ENCODE data around the gene C1orf50.
A peak's percentile ranks its signal among the peaks of the same experiment; 100 is the strongest.

The C1orf50 gene

DNA sequence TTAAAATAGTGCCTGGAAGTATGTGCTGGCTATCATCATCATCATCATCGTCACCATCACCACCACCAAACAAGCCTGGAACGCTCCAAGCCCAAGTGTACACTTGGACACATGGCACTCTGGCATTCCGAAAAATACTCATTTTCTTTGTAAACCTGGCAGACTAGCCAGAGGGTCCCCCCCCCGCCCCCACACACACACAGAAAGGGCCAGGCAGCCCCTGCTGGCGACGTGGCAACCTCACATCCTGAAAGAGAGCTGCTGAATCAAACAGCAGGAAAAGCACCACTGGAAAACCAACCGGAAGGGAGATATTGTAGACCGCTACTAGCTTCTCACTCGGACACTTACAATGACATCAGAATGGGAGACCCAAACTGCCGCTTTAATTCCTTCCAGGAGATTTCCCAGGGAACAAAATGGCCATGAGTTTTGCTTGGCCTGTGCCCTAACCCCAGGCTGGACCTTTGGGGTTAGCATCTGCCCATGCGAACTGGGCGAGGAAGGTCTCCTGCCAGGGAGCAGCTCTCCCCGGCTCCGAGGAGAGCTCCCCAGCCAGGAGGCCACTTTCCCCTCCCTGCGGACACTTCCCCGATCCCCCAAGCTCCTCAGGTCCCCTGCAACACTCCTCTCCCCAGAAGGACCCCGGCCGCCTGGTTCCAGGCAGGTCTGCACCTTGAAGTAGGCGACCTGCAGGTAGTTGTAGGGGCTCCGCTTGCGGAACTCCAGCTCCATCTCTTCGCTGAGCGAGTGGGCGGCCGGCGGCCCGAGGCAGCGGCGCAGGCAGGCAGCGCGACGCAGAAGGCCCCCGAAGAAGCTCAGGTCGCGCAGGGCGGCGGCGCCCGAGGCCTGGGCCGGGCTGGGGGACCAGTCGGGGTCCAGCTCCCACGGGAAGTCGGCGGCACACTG lies 963 bp upstream of the C1orf50 start:
- H3K9me3 ChIP-seq, result no peaks in the 10 kb centered on the region
- peaks cover 27 to 33% of the 10 kb centered on the region in 2 experiments for H3K4me1 ChIP-seq (ENCODE audit: control insufficient read depth in 1 of 2, insufficient read depth in 1 of 2, low read depth in 1 of 2, low read length in 1 of 2)
- H3K36me3 ChIP-seq, result peaks cover 5% of the 10 kb centered on the region
- TF ChIP-seq, protein P1, sequence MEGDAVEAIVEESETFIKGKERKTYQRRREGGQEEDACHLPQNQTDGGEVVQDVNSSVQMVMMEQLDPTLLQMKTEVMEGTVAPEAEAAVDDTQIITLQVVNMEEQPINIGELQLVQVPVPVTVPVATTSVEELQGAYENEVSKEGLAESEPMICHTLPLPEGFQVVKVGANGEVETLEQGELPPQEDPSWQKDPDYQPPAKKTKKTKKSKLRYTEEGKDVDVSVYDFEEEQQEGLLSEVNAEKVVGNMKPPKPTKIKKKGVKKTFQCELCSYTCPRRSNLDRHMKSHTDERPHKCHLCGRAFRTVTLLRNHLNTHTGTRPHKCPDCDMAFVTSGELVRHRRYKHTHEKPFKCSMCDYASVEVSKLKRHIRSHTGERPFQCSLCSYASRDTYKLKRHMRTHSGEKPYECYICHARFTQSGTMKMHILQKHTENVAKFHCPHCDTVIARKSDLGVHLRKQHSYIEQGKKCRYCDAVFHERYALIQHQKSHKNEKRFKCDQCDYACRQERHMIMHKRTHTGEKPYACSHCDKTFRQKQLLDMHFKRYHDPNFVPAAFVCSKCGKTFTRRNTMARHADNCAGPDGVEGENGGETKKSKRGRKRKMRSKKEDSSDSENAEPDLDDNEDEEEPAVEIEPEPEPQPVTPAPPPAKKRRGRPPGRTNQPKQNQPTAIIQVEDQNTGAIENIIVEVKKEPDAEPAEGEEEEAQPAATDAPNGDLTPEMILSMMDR (IDR thresholded peaks at IDR 0.05), result peak; percentile 40
- peak overlapping the region; percentile 80 to 83 for H3K4me3 ChIP-seq (ENCODE audit: low read depth in 1 of 2, low read length in 1 of 2)
- H3K27me3 ChIP-seq, result no peaks in the 10 kb centered on the region
- H3K27ac ChIP-seq, result peak overlapping the region; percentile 81

DNA sequence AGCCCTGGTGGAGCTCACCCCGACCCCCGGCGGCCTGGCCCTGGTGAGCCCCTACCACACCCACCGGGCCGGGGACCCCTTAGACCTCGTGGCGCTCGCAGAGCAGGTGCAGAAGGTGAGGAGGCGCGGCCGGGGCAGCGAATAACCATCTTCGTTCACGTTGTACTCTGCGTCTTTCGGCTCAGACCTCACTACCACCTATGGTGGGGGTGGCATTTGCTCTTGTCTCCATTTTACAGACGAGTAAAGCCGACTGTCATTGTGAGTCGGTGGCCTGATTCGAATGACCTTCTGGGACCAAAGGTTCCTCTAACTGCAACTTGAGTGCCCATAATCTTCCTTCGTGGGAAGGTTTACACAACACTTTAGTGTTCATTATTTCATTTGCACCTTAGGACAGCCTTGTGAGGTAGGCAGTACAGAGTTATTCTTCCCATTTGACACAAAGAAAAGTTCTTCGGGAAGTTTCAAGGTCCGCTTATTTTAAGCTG lies 506 bp downstream of the C1orf50 start:
- TF ChIP-seq, protein P1 (IDR thresholded peaks at IDR 0.05), result no peak
- H3K9me3 ChIP-seq, result no peaks in the 10 kb centered on the region
- H3K27ac ChIP-seq, result peak overlapping the region; percentile 81
- H3K4me1 ChIP-seq (ENCODE audit: control insufficient read depth in 1 of 2, insufficient read depth in 1 of 2, low read depth in 1 of 2, low read length in 1 of 2), result peaks cover 27 to 33% of the 10 kb centered on the region in 2 experiments
- H3K27me3 ChIP-seq, result no peaks in the 10 kb centered on the region
- peak overlapping the region; percentile 80 to 83 for H3K4me3 ChIP-seq (ENCODE audit: low read depth in 1 of 2, low read length in 1 of 2)
- H3K36me3 ChIP-seq, result peaks cover 5% of the 10 kb centered on the region

DNA sequence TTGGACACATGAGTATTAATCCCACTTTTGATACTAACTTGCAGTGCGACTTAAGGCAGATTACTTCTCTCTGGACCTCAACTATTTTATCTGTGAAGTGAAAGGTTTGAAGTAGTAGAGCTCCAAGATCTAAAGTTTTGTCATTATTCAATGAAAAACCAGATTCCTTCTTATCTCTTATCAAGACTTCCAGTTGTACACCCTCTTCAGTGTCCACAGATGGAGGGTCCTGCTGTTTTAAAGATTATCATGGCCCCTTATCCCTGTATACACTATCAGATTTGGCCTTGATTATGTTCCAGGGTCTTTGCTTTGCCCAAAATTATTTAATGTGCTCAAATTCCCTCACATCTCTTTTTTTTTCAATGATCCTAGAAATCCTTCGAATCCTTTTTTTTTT lies 1.1 kb downstream of the C1orf50 start:
- H3K9me3 ChIP-seq, result no peaks in the 10 kb centered on the region
- peaks cover 5% of the 10 kb centered on the region for H3K36me3 ChIP-seq
- TF ChIP-seq, protein P1 (IDR thresholded peaks at IDR 0.05), result no peak
- peak overlapping the region in 1 of 2 experiments; percentile 83 for H3K4me3 ChIP-seq (ENCODE audit: low read depth in 1 of 2, low read length in 1 of 2)
- no peak overlapping the region for H3K27ac ChIP-seq
- H3K4me1 ChIP-seq (ENCODE audit: control insufficient read depth in 1 of 2, insufficient read depth in 1 of 2, low read depth in 1 of 2, low read length in 1 of 2), result peaks cover 27 to 33% of the 10 kb centered on the region in 2 experiments
- no peaks in the 10 kb centered on the region for H3K27me3 ChIP-seq

DNA sequence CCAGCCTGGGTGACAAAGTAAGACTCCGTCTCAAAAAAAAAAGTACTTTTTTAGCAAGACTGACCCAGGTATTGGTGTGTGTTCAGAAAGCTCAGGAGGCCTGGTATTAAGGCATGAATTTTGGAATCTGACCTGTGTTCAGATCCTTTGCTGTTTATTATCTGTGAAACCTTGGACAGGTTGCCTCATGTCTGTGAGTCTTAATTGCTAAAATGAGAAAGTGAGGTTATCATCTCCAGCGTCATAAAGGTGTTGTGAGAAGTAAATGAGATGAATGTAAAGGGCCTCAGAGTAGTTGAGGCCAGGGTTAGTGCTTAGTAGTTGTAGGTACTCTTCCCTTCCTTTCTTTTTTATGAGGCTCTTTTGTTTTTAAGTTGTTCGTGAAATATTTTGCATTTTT lies 2.8 kb downstream of the C1orf50 start:
- H3K9me3 ChIP-seq, result no peaks in the 10 kb centered on the region
- TF ChIP-seq, protein P1 (IDR thresholded peaks at IDR 0.05), result no peak
- H3K27ac ChIP-seq, result no peak overlapping the region
- no peaks in the 10 kb centered on the region for H3K27me3 ChIP-seq
- H3K4me3 ChIP-seq (ENCODE audit: low read depth in 1 of 2, low read length in 1 of 2), result no peak overlapping the region
- H3K36me3 ChIP-seq, result peaks cover 21% of the 10 kb centered on the region
- peaks cover 27 to 31% of the 10 kb centered on the region in 2 experiments for H3K4me1 ChIP-seq (ENCODE audit: control insufficient read depth in 1 of 2, insufficient read depth in 1 of 2, low read depth in 1 of 2, low read length in 1 of 2)

DNA sequence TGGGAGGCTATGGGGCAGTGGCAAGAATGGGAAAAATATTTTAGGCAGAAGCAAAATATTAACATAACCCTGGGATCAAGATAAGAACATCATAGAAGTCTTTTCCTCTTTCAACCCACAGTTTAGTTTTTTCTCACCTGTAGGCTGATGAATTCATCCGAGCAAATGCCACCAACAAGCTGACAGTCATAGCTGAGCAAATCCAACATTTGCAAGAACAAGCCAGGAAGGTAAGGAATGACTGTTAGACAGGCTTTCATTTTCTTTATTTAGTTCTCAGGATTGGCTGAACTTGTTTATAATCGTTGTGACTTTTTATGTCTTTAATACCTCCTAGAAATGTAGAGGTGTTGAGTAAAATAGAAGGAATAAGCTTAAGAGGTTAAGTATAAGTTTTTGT lies 6.4 kb downstream of the C1orf50 start:
- Histone ChIP-seq H3K27me3 (no peaks in the 10 kb centered on the region), H3K36me3 (peaks cover 57% of the 10 kb centered on the region), H3K9me3 (no peaks in the 10 kb centered on the region), H3K27ac (no peak overlapping the region), H3K4me1 (ENCODE audit: control insufficient read depth in 1 of 2, insufficient read depth in 1 of 2, low read depth in 1 of 2, low read length in 1 of 2) (peaks cover 0 to under 1% of the 10 kb centered on the region in 2 experiments), H3K4me3 (ENCODE audit: low read depth in 1 of 2, low read length in 1 of 2) (no peak overlapping the region)
- TF ChIP-seq, protein P1 (IDR thresholded peaks at IDR 0.05), result no peak

All from neutrophil (primary cell).